GM23338 (cell line): ENCODE measurements around the gene SLC50A1.
"Not testable (repeated sequence)": the region's sequence is repeated elsewhere in the genome, so short reads cannot be mapped to it uniquely, and the experiment has no call there.

Experiments used
- CTCF ChIP-seq, 2 experiments: fragments of 200-600 bp in 1 of 2; sonication (generic) in 1 of 2; conservative IDR thresholded peaks; 2 replicates each; pipeline versions ENCODE4 v1.5.1 to v1.6.1; 2016 to 2017; ENCODE audit warnings: antibody characterized with exemption in 2 of 2, low read depth in 2 of 2, mild to moderate bottlenecking in 2 of 2, moderate library complexity in 1 of 2
- EZH2 ChIP-seq: fragments of 200-600 bp; sonication (generic); IDR thresholded peaks from one replicate; pipeline ENCODE4 v1.8.0; 2017; ENCODE audit warnings: antibody characterized with exemption, mild to moderate bottlenecking, low read depth; ENCODE audit not compliant: unreplicated experiment
- EZH2phosphoT487 ChIP-seq: fragments of 200-600 bp; sonication (generic); IDR thresholded peaks from one replicate; pipeline ENCODE4 v1.8.1; 2018; ENCODE audit warnings: antibody characterized with exemption; ENCODE audit not compliant: unreplicated experiment

DNA sequence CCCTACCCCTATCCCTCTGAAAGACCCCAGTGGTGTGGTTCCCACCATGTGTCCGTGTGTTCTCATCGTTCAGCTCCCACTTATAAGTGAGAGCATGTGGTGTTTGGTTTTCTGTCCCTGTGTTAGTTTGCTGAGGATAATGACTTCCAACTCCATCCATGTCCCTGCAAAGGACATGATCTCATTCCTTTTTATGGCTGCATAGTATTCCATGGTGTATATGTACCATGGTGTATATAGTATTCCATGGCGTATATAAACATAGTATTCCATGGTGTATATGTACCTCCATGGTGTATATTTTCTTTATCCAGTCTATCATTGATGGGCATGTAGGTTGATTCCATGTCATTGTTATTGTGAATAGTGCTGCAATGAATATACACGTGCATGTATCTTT is 28.1 kb downstream of the SLC50A1 start:
- not testable (repeated sequence) for TF ChIP-seq EZH2; CTCF (conservative IDR thresholded peaks at IDR 0.05; ENCODE audit: low read depth in 2 of 2); EZH2phosphoT487
